ENCODE data around the gene TTC39C.
"Not testable (repeated sequence)": the region's sequence is repeated elsewhere in the genome, so short reads cannot be mapped to it uniquely, and the experiment has no call there.

TTC39C gene

DNA sequence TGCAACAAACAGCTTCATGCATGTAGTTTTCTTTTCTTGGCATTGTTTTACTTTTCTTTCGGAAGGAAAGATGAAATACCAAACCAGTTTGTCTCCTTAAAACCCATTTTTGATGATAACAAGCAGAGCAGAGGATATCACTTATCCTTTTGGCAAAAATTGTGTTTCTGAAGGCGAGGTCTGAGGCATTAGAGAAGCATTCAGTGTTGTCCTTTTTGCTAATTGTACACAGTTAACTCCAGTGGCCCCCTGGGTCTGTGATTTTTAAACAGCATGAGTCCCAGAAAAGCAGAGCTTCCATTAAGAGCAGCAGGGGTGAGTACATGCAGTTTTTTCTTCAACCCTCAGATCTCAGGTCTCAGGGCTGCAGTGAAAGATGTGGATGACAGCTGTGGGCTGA is 41.3 kb downstream of the TTC39C start:
- TF ChIP-seq, protein P1, sequence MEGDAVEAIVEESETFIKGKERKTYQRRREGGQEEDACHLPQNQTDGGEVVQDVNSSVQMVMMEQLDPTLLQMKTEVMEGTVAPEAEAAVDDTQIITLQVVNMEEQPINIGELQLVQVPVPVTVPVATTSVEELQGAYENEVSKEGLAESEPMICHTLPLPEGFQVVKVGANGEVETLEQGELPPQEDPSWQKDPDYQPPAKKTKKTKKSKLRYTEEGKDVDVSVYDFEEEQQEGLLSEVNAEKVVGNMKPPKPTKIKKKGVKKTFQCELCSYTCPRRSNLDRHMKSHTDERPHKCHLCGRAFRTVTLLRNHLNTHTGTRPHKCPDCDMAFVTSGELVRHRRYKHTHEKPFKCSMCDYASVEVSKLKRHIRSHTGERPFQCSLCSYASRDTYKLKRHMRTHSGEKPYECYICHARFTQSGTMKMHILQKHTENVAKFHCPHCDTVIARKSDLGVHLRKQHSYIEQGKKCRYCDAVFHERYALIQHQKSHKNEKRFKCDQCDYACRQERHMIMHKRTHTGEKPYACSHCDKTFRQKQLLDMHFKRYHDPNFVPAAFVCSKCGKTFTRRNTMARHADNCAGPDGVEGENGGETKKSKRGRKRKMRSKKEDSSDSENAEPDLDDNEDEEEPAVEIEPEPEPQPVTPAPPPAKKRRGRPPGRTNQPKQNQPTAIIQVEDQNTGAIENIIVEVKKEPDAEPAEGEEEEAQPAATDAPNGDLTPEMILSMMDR (IDR thresholded peaks at IDR 0.05; ENCODE audit: borderline replicate concordance, control extremely low read depth, extremely low read depth, insufficient read depth, missing control alignments): no peak
- in situ Hi-C loops (cut with MboI; ENCODE audit: low sequenced_read_pairs, unreplicated experiment): no loop called here
- DNase-seq (ENCODE audit: low spot score): no peak

DNA sequence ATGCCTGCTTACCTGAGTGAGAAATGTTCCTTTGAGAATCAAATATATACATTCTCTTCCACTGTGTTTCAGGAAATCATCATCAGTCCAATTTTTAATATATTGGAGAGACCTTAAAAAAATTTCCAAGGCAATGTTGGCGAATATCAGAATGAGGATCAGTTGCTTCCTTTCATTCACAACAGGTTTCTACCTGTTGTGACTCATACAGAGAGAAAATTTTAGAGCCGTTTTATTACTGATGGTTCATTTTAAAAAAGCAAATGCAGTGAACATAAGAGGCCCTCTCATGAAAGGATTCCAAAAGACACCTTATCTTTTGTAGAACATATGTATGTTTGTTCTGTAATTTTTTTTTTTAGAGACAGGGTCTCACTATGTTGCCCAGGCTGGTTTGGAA is 42.0 kb downstream of the TTC39C start:
- TF ChIP-seq, protein P1 (IDR thresholded peaks at IDR 0.05; ENCODE audit: borderline replicate concordance, control extremely low read depth, extremely low read depth, insufficient read depth, missing control alignments): no peak
- DNase-seq (ENCODE audit: low spot score): no peak
- in situ Hi-C loops (cut with MboI; ENCODE audit: low sequenced_read_pairs, unreplicated experiment): no loop called here

DNA sequence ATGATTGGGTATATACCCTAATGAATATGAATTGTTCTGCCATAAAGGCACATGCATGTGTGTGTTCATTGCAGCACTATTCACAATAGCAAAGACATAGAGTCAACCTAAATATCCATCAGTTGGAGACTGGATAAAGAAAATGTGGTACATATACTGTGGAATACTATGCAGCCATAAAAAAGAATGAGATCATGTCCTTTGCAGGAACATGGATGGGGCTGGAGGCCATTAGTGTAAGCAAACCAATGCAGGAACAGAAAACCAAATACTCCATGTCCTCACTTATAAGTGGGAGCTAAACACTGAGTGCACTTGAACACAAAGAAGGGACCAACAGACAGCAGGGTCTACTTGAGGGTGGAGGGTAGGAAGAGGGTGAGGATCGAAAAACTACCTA is 43.2 kb downstream of the TTC39C start:
- no peak for DNase-seq (ENCODE audit: low spot score)
- in situ Hi-C loops (cut with MboI; ENCODE audit: low sequenced_read_pairs, unreplicated experiment): no loop called here
- TF ChIP-seq, protein P1 (IDR thresholded peaks at IDR 0.05; ENCODE audit: borderline replicate concordance, control extremely low read depth, extremely low read depth, insufficient read depth, missing control alignments): no peak

DNA sequence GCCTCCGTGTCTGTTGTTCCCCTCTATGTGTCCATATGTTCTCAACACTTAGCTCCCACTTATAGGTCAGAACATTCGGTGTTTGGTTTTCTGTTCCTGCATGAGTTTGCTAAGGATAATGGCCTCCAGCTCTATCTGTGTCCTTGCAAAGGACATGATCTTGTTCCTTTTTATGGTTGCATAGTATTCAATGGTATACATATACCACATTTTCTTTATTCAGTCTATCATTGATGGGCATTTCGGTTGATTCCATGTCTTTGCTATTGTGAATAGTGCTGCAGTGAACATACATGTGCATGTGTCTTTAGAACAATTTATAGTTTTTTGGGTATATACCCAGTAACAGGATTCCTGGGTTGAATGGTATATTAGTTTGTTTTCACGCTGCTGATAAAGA is 44.8 kb downstream of the TTC39C start:
- DNase-seq (ENCODE audit: low spot score); in situ Hi-C loops (cut with MboI; ENCODE audit: low sequenced_read_pairs, unreplicated experiment): not testable (repeated sequence)

DNA sequence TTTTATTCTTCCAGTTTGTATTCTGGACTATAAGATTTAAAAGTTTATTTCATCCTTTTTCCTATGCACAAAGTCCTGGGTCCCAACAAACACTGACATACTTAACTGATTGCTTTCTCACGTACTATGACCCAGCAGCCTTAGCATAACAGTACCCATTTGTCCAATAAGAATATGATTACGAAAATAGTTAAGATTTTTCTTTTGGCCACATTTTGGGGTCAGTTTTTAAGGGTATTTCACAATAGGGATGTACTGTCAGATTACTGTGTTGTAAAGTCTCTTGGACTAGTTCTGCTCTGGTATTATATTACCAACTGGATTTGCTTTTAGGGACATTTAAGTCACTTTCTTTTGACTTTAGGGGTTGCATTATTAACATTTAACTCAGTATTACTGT is 46.1 kb downstream of the TTC39C start:
- DNase-seq (ENCODE audit: low spot score): no peak
- in situ Hi-C loops (cut with MboI; ENCODE audit: low sequenced_read_pairs, unreplicated experiment): no loop called here
- TF ChIP-seq, protein P1 (IDR thresholded peaks at IDR 0.05; ENCODE audit: borderline replicate concordance, control extremely low read depth, extremely low read depth, insufficient read depth, missing control alignments): no peak

DNA sequence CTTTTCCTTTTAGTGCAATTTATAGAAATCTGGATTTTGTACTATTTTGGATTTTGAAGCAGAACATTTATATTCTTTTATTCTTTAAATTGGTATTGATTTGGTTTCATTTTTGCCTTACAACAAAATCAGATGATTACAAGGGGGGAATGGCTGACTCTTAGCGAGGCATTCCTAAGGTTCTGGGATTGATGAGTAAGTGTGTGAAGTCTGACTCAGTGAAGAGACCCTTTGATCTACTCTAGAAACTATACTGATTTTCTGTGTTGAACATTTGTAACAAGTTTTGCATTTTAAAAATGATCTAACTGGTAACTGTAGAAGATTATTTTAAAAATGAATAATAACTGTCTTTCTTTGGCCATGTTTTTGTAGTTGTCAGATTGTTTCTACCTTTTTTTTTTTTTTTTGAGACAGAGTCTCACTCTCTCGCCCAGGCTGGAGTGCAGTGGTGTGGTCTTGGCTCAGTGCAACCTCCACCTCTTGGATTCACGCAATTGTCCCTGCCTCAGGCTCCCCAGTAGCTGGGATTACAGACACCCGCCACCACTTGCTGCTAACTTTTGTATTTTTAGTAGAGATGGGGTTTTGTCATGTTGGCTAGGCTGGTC is 48.7 kb downstream of the TTC39C start:
- in situ Hi-C loops (cut with MboI; ENCODE audit: low sequenced_read_pairs, unreplicated experiment): no loop called here
- TF ChIP-seq, protein P1 (IDR thresholded peaks at IDR 0.05; ENCODE audit: borderline replicate concordance, control extremely low read depth, extremely low read depth, insufficient read depth, missing control alignments): no peak

DNA sequence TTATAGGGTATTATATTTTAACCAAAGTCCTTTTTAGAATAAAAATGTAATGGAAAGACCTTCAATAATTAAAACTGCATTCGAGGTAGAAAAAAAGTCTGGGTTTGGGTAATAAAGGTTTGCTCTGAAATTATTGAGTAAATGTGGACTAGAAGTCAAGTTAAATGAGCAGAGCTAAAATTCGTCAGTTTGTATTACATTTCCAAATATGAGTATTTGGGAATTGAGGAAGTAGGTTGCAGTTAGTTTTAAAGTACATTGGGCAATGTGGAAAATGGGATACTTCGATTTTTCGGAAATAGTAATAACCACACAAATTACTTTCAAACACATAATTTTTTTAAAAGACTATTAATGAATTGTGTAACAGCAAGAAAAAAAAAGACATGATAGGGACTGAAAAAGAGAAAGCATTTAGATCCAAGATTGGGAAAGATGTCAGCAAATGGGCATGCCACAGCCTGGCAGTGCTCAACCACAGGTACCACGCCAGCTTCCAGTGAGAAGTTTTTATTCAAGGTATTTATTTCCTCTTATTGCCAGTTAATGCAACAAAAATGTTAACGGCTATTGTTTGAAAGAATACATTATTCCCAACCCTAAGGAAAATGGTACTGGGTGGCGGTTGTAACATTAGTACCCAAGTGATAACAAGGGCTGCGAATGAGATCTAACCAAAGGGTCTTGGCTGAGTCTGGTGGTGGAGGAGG is 50.0 kb downstream of the TTC39C start:
- in situ Hi-C loops (cut with MboI; ENCODE audit: low sequenced_read_pairs, unreplicated experiment): no loop called here
- DNase-seq (ENCODE audit: low spot score): no peak
- TF ChIP-seq, protein P1 (IDR thresholded peaks at IDR 0.05; ENCODE audit: borderline replicate concordance, control extremely low read depth, extremely low read depth, insufficient read depth, missing control alignments): no peak

More for the DNA sequence above, 48.7 kb downstream of the TTC39C start:
- DNase-seq (ENCODE audit: low spot score): no peak
